H1 (cell line): ENCODE results near the gene CAMTA1. TPM values are rescaled to one million over a fixed set of nuclear protein-coding genes. Genes with fewer than 3 reads are reported as not detected.

ENCODE experiments used
- CTCF ChIA-PET: fragments of 300-600 bp; sonication (Branson Sonifier 250); formaldehyde crosslinking; loops from one replicate; lab custom pipeline; 2021; ENCODE audit not compliant: partially characterized antibody; lab: Charles Lee
- POLR2A ChIA-PET: fragments of 300-600 bp; sonication (Branson Sonifier 250); formaldehyde crosslinking; loops from one replicate; lab custom pipeline; 2021; ENCODE audit warnings: inconsistent platforms; ENCODE audit not compliant: partially characterized antibody; lab: Charles Lee
- DNase-seq, 2 experiments: peaks; one replicate each; pipeline versions ENCODE4 v3.0.0 to v3.0.0-alpha.2; 2010 to 2022; ENCODE audit warnings: low spot score in 2 of 2, low read depth in 1 of 2, mixed read lengths in 1 of 2
- FAIRE-seq: peaks from 2 replicates; lab custom pipeline; 2011; peaks lifted over from hg19 to GRCh38; lab: Jason Lieb, UNC
- H2AFZ ChIP-seq: 2 replicates; pipeline ENCODE4 v1.8.1; 2012; ENCODE audit warnings: low read length, inconsistent platforms
- H2AK5ac ChIP-seq: 2 replicates; pipeline ENCODE4 v1.6.1; 2013; ENCODE audit warnings: low read depth, low read length
- H2BK120ac ChIP-seq: replicated peaks from 2 replicates; pipeline ENCODE3; 2013; ENCODE audit warnings: low read depth, low read length, inconsistent platforms
- H2BK12ac ChIP-seq: 2 replicates; pipeline ENCODE4 v1.6.1; 2013; ENCODE audit warnings: low read depth, low read length
- H2BK15ac ChIP-seq: 2 replicates; pipeline ENCODE4 v1.6.1; 2013; ENCODE audit warnings: low read length
- H2BK20ac ChIP-seq: 2 replicates; pipeline ENCODE4 v1.6.1; 2013; ENCODE audit warnings: low read length
- H2BK5ac ChIP-seq: 2 replicates; pipeline ENCODE4 v1.6.1; 2013; ENCODE audit warnings: low read depth, low read length
- H3K14ac ChIP-seq: 2 replicates; pipeline ENCODE4 v1.6.1; 2013; ENCODE audit warnings: inconsistent platforms; ENCODE audit not compliant: insufficient read length
- H3K18ac ChIP-seq: 2 replicates; pipeline ENCODE4 v1.6.1; 2013; ENCODE audit warnings: low read length; ENCODE audit errors: extremely low read depth
- H3K23ac ChIP-seq: 2 replicates; pipeline ENCODE4 v1.6.1; 2013; ENCODE audit warnings: inconsistent platforms; ENCODE audit not compliant: insufficient read length
- H3K23me2 ChIP-seq: 2 replicates; pipeline ENCODE4 v1.6.1; 2013; ENCODE audit warnings: low read depth, low read length
- H3K27ac ChIP-seq: 2 replicates; pipeline ENCODE4 v1.6.1; 2011; ENCODE audit warnings: low read depth, low read length, inconsistent platforms
- H3K27me3 ChIP-seq, 4 experiments: replicated peaks in 1 of 4; 1 replicate in 1 of 4; 2 replicates in 3 of 4; pipeline versions ENCODE4 v1.6.1 to v1.8.1; 2011 to 2013; ENCODE audit warnings: low read length in 3 of 4, mild to moderate bottlenecking in 3 of 4, inconsistent platforms in 2 of 4, mixed read lengths in 2 of 4, moderate library complexity in 1 of 4; ENCODE audit not compliant: control insufficient read depth in 3 of 4, insufficient read depth in 3 of 4; ENCODE audit errors: extremely low read depth in 1 of 4
- H3K36me3 ChIP-seq, 4 experiments: 2 replicates each; pipeline versions ENCODE4 v1.6.1 to v1.8.1; 2011 to 2013; ENCODE audit warnings: mild to moderate bottlenecking in 4 of 4, low read length in 3 of 4, moderate library complexity in 2 of 4, control low read depth in 1 of 4, inconsistent platforms in 1 of 4; ENCODE audit not compliant: insufficient read depth in 4 of 4, control insufficient read depth in 2 of 4
- H3K4ac ChIP-seq: replicated peaks from 2 replicates; pipeline ENCODE3; 2013; ENCODE audit warnings: low read length, low read depth, mixed read lengths, inconsistent platforms; ENCODE audit not compliant: insufficient read length
- H3K4me1 ChIP-seq, 4 experiments: replicated peaks in 1 of 4; 1 replicate in 1 of 4; 2 replicates in 3 of 4; pipeline versions ENCODE4 v1.6.1 to v1.8.1; 2011 to 2013; ENCODE audit warnings: low read length in 3 of 4, inconsistent platforms in 2 of 4, mixed read lengths in 1 of 4; ENCODE audit not compliant: insufficient read depth in 4 of 4, control insufficient read depth in 3 of 4
- H3K4me2 ChIP-seq, 2 experiments: 2 replicates each; pipeline versions ENCODE4 v1.6.1 to v1.8.1; 2011 to 2013; ENCODE audit warnings: low read depth in 2 of 2, low read length in 2 of 2, control low read depth in 1 of 2, inconsistent platforms in 1 of 2, mild to moderate bottlenecking in 1 of 2; ENCODE audit not compliant: insufficient read depth in 1 of 2
- H3K4me3 ChIP-seq, 4 experiments: fragments of 200-600, 300-600 bp in 1 of 4; sonication (generic), shearing (Covaris generic), sonication (Bioruptor Twin) in 1 of 4; 2 replicates each; pipeline versions ENCODE4 v1.5.1 to v1.8.1; 2011 to 2016; ENCODE audit warnings: low read length in 4 of 4, low read depth in 3 of 4, control low read depth in 2 of 4, inconsistent platforms in 2 of 4, mild to moderate bottlenecking in 2 of 4, mixed read lengths in 1 of 4, moderate library complexity in 1 of 4; ENCODE audit not compliant: insufficient read depth in 2 of 4; ENCODE audit errors: extremely low read depth in 1 of 4
- H3K56ac ChIP-seq: replicated peaks from 2 replicates; pipeline ENCODE3; 2013; ENCODE audit warnings: low read depth, mild to moderate bottlenecking, mixed read lengths, low read length, inconsistent platforms; ENCODE audit not compliant: insufficient read length
- H3K79me1 ChIP-seq: 2 replicates; pipeline ENCODE4 v1.6.1; 2013; ENCODE audit warnings: low read depth, low read length, control low read depth
- H3K79me2 ChIP-seq, 2 experiments: 2 replicates each; pipeline versions ENCODE4 v1.6.1 to v1.8.1; 2012 to 2013; ENCODE audit warnings: low read length in 2 of 2, mild to moderate bottlenecking in 2 of 2, inconsistent platforms in 1 of 2; ENCODE audit not compliant: insufficient read depth in 2 of 2, control insufficient read depth in 1 of 2
- H3K9ac ChIP-seq, 4 experiments: replicated peaks in 1 of 4; 1 replicate in 1 of 4; 2 replicates in 3 of 4; pipeline versions ENCODE4 v1.6.1 to v1.8.1; 2011 to 2013; ENCODE audit warnings: low read depth in 3 of 4, low read length in 3 of 4, control low read depth in 2 of 4, mild to moderate bottlenecking in 2 of 4, moderate library complexity in 2 of 4, inconsistent platforms in 1 of 4; ENCODE audit errors: extremely low read depth in 1 of 4
- H3K9me3 ChIP-seq, 2 experiments: 2 replicates each; pipeline versions ENCODE4 v1.6.1 to v1.8.1; 2012 to 2013; ENCODE audit warnings: mild to moderate bottlenecking in 2 of 2, moderate library complexity in 2 of 2, control low read depth in 1 of 2, inconsistent platforms in 1 of 2, low read depth in 1 of 2, low read length in 1 of 2, mixed read lengths in 1 of 2; ENCODE audit not compliant: insufficient read depth in 2 of 2
- H4K20me1 ChIP-seq, 2 experiments: replicated peaks in 1 of 2; 2 replicates each; pipeline versions ENCODE3 to v1.8.1; 2011 to 2013; ENCODE audit warnings: inconsistent platforms in 2 of 2, low read length in 2 of 2, mild to moderate bottlenecking in 1 of 2; ENCODE audit not compliant: insufficient read depth in 2 of 2, control insufficient read depth in 1 of 2
- H4K5ac ChIP-seq: 2 replicates; pipeline ENCODE4 v1.6.1; 2013; ENCODE audit warnings: low read length, low read depth, mixed read lengths, inconsistent platforms; ENCODE audit not compliant: insufficient read length
- H4K8ac ChIP-seq: 2 replicates; pipeline ENCODE4 v1.8.0; 2013; ENCODE audit warnings: mild to moderate bottlenecking, moderate library complexity, low read length, inconsistent platforms; ENCODE audit not compliant: insufficient read depth; ENCODE audit errors: extremely low read depth
- H4K91ac ChIP-seq: replicated peaks from 2 replicates; pipeline ENCODE3; 2013; ENCODE audit warnings: low read length, mixed read lengths, inconsistent platforms; ENCODE audit not compliant: insufficient read length
- ASH2L ChIP-seq: fragments of 200-600, 300-600 bp; sonication (generic); IDR thresholded peaks from one replicate; pipeline ENCODE4 v1.7.1; 2017; ENCODE audit warnings: low read length
- BACH1 ChIP-seq: IDR thresholded peaks from 2 replicates; pipeline ENCODE4 v1.6.1; 2012; ENCODE audit warnings: low read length, improper control_type of control experiment
- BCL11A ChIP-seq, 2 experiments: IDR thresholded peaks; one replicate each; pipeline ENCODE4 v1.6.1; 2011; ENCODE audit warnings: low read depth in 2 of 2, low read length in 2 of 2, mild to moderate bottlenecking in 2 of 2
- CBX8 ChIP-seq: fragments of 300-800, 300-1000 bp; sonication (generic); IDR thresholded peaks from 2 replicates; pipeline ENCODE4 v1.7.1; 2016; ENCODE audit warnings: low read depth, low read length, borderline replicate concordance
- CHD2 ChIP-seq: IDR thresholded peaks from 2 replicates; pipeline ENCODE4 v1.6.1; 2012; ENCODE audit warnings: low read length, improper control_type of control experiment
- CTBP2 ChIP-seq: IDR thresholded peaks from 2 replicates; pipeline ENCODE4 v1.7.0; 2011; ENCODE audit warnings: borderline replicate concordance, mild to moderate bottlenecking, moderate library complexity, mixed read lengths, low read length; ENCODE audit not compliant: insufficient read depth, insufficient read length
- HDAC2 ChIP-seq, 2 experiments: fragments of 300-600 bp in 1 of 2; sonication (generic) in 1 of 2; IDR thresholded peaks; 2 replicates each; pipeline ENCODE4 v1.6.1; 2011 to 2012; ENCODE audit warnings: low read depth in 2 of 2, low read length in 2 of 2, mild to moderate bottlenecking in 2 of 2, moderate library complexity in 2 of 2, borderline replicate concordance in 1 of 2, inconsistent platforms in 1 of 2
- JUN ChIP-seq: IDR thresholded peaks from 2 replicates; pipeline ENCODE4 v1.6.1; 2011; ENCODE audit warnings: low read depth, mild to moderate bottlenecking, improper control_type of control experiment, low read length
- JUND ChIP-seq: IDR thresholded peaks from 2 replicates; pipeline ENCODE4 v1.6.1; 2011; ENCODE audit warnings: mild to moderate bottlenecking, improper control_type of control experiment, low read length
- NANOG ChIP-seq: IDR thresholded peaks from 2 replicates; pipeline ENCODE4 v1.6.1; 2011; ENCODE audit warnings: low read length, low read depth, mild to moderate bottlenecking, inconsistent platforms; ENCODE audit not compliant: insufficient read depth, poor library complexity, severe bottlenecking
- POU5F1 ChIP-seq: IDR thresholded peaks from 2 replicates; pipeline ENCODE4 v1.6.1; 2011; ENCODE audit warnings: low read depth, mild to moderate bottlenecking, low read length, moderate library complexity
- RXRA ChIP-seq: IDR thresholded peaks from 2 replicates; pipeline ENCODE4 v1.6.1; 2011; ENCODE audit warnings: low read depth, mild to moderate bottlenecking, low read length, moderate library complexity; ENCODE audit not compliant: insufficient read depth
- SIRT6 ChIP-seq: IDR thresholded peaks from one replicate; pipeline ENCODE4 v1.7.1; 2012; ENCODE audit warnings: low read length, inconsistent platforms
- SP2 ChIP-seq: IDR thresholded peaks from 2 replicates; pipeline ENCODE4 v1.6.1; 2012; ENCODE audit warnings: mild to moderate bottlenecking, low read length, inconsistent platforms
- TBP ChIP-seq: IDR thresholded peaks from 2 replicates; pipeline ENCODE4 v1.6.1; 2011; ENCODE audit warnings: low read depth, low read length, improper control_type of control experiment
- TEAD4 ChIP-seq: IDR thresholded peaks from 2 replicates; pipeline ENCODE4 v1.6.1; 2012; ENCODE audit warnings: low read depth, low read length, inconsistent platforms, mixed read lengths
- WGBS, 2 experiments: shearing (Covaris generic) in 1 of 2; methylation state at CpG; one replicate each; pipeline versions ENCODE4 v1.1.6 to v1.1.7; 2013 to 2015; ENCODE audit warnings: low lambda C conversion rate in 2 of 2, mixed read lengths in 2 of 2, inconsistent platforms in 1 of 2, low coverage in 1 of 2, missing lambda C conversion rate in 1 of 2; ENCODE audit not compliant: insufficient replicate concordance in 2 of 2, insufficient coverage in 1 of 2, insufficient read length in 1 of 2; ENCODE audit errors: extremely low coverage in 1 of 2, missing lambda C conversion rate in 1 of 2; 5-methylcytosine and 5-hydroxymethylcytosine counted together
- polyA plus RNA-seq, 7 experiments: library from polyadenylated mRNA; depleted of rRNA in 3 of 7; stranded (reverse) in 5 of 7; unstranded in 2 of 7; fragments of >200 nt in 5 of 7; fragments of 200-250 nt in 2 of 7; gene quantifications; 1 replicate in 5 of 7; 2 replicates in 1 of 7; 4 replicates in 1 of 7; pipeline versions ENCODE4 v1.2.1 to v1.2.3, GENCODE V29; 2011 to 2013; ENCODE audit warnings: missing spikeins in 2 of 7, mixed read lengths in 2 of 7
- total RNA-seq: library from RNA; stranded (reverse); fragmentation: NEBNext Ultra II Directional; extraction: Animal tissue kit (Norgen Biotek cat#: 25700); gene quantifications from 2 replicates; pipeline ENCODE4 v1.2.1, GENCODE V29; 2021

The CAMTA1 gene
- total and polyA plus RNA-seq, 2 of the 8 experiments (the other 6 are each of a cell fraction or from before 2014, with no cell fraction given) = 65.0 to 119 TPM

- H3K23me2 ChIP-seq = no peaks in the 10 kb centered on the region
- H2AK5ac ChIP-seq = no peak overlapping the region
- H2BK5ac ChIP-seq = no peak overlapping the region
- no peak overlapping the region for H3K56ac ChIP-seq
- H3K4me2 ChIP-seq = no peak overlapping the region
- no peak overlapping the region for H3K4me3 ChIP-seq
- ChIA-PET CTCF (interaction anchor here (0.6 kb wide), 1 partner anchor 8 kb away, joined by 4 read pairs; no protein-coding TSS in a partner anchor), POLR2A (no interaction called here)
- no peak overlapping the region for H4K91ac ChIP-seq
- no peaks in the 10 kb centered on the region for H3K27me3 ChIP-seq
- no peaks in the 10 kb centered on the region for H3K9me3 ChIP-seq
- no peak overlapping the region for H2BK12ac ChIP-seq
- DNase-seq = no peak
- H3K18ac ChIP-seq = no peak overlapping the region
- no peaks in the 10 kb centered on the region for H4K20me1 ChIP-seq
- H2AFZ ChIP-seq = no peak overlapping the region
- H3K27ac ChIP-seq = no peak overlapping the region
- H3K14ac ChIP-seq = no peak overlapping the region
- no peak overlapping the region for H3K9ac ChIP-seq
- no peaks in the 10 kb centered on the region; a peak in 1 of 8 replicates for H3K36me3 ChIP-seq
- 85% methylated on average over 9 of the region's 9 CpGs; no CpG with 5 or more reads in 1 of the 2 experiments for WGBS, 2 experiments
- no peaks in the 10 kb centered on the region for H3K79me2 ChIP-seq
- no peak overlapping the region for H2BK15ac ChIP-seq
- H4K5ac ChIP-seq = no peak overlapping the region
- no peak overlapping the region for H4K8ac ChIP-seq
- H2BK20ac ChIP-seq = no peak overlapping the region
- no peak for FAIRE-seq
- no peak overlapping the region for H2BK120ac ChIP-seq
- no peaks in the 10 kb centered on the region for H3K4me1 ChIP-seq
- H3K4ac ChIP-seq = no peak overlapping the region
- no peaks in the 10 kb centered on the region for H3K79me1 ChIP-seq
- no peak overlapping the region for H3K23ac ChIP-seq
- TF ChIP-seq BACH1 (no peak), TEAD4 (no peak), POU5F1 (no peak), JUN (no peak), CHD2 (no peak), TBP (no peak), CBX8 (no peak), CTBP2 (no peak), SIRT6 (no peak), RXRA (no peak), BCL11A (IDR thresholded peaks at IDR 0.05; ENCODE audit: low read depth in 2 of 2, low read length in 2 of 2) (no peak), NANOG (no peak), JUND (no peak), ASH2L (no peak), HDAC2 (IDR thresholded peaks at IDR 0.05; ENCODE audit: borderline replicate concordance in 1 of 2, low read depth in 2 of 2, low read length in 2 of 2) (no peak), SP2 (no peak)
Observed at GRCh38 chr1:6971048-6971447, 185.8 kb downstream of the CAMTA1 start.
